Measurements from ENCODE around the gene TMEM132A. TPM values are rescaled to one million over a fixed set of nuclear protein-coding genes. Genes with fewer than 3 reads are reported as not detected.

TMEM132A gene
- total and polyA plus RNA-seq, 9 of the 15 experiments (the other 6 are each of a cell fraction or from before 2014, with no cell fraction given): 0.04 to 1.1 (median 0.18) TPM; not detected in 4

- peak; percentile 15 to 22 (median 19); a peak in 1 of 6 replicates for TF ChIP-seq CTCF (IDR thresholded peaks at IDR 0.05 in 2 of 3, conservative IDR thresholded peaks at IDR 0.05 in 1 of 3; ENCODE audit: insufficient read depth in 2 of 3, low read depth in 1 of 3, low read length in 3 of 3)
- peak; percentile 84 for TF ChIP-seq HNRNPLL (IDR thresholded peaks at IDR 0.05; ENCODE audit: low read depth, low read length, poor library complexity, severe bottlenecking)
- TF ChIP-seq FOSL1 (tag; conservative IDR thresholded peaks at IDR 0.05): peak; percentile 57; the same call in 1 of the 2 replicates
- TF ChIP-seq KAT7 (CRISPR knock-in tag; IDR thresholded peaks at IDR 0.05; ENCODE audit: borderline replicate concordance): 0 out of 2 replicates have a peak, but pooled peaks have one; percentile 57
These were observed 8.9 kb upstream of the TMEM132A start (continued) for GRCh38 chr11:60915248-60915914.

- Histone ChIP-seq H3K9me1 (ENCODE audit: control insufficient read depth, insufficient read depth, low read length) (no peaks in the 10 kb centered on the region), H3K27me3 (ENCODE audit: control insufficient read depth in 2 of 2, insufficient read depth in 2 of 2, low read length in 2 of 2) (no peaks in the 10 kb centered on the region), H3K4me2 (ENCODE audit: insufficient read depth, low read length) (no peak overlapping the region), H3K27ac (ENCODE audit: extremely low read depth, low read depth, low read length) (no peak overlapping the region), H3K4me1 (replicated peaks in 1 of 2; ENCODE audit: control insufficient read depth in 2 of 2, insufficient read depth in 2 of 2, low read length in 2 of 2) (peaks cover 17 to 29% of the 10 kb centered on the region in 2 experiments; a peak in 4 of 5 replicates), H3K4me3 (no peak overlapping the region), H4K20me1 (replicated peaks; ENCODE audit: control insufficient read depth, insufficient read depth, low read length) (peaks cover 5% of the 10 kb centered on the region; the same call in 1 of the 2 replicates), H2AFZ (ENCODE audit: low read depth, low read length) (no peak overlapping the region), H3K9ac (ENCODE audit: insufficient read depth in 1 of 2, low read depth in 2 of 2, low read length in 2 of 2) (peak overlapping the region in 1 of 2 experiments; percentile 39; a peak in 1 of 4 replicates), H3K79me2 (ENCODE audit: control insufficient read depth, insufficient read depth, low read length) (peaks cover 54% of the 10 kb centered on the region), H3K36me3 (ENCODE audit: control insufficient read depth, insufficient read depth, low read length) (peaks cover 45% of the 10 kb centered on the region), H3K9me3 (replicated peaks; ENCODE audit: control insufficient read depth, insufficient read depth, low read depth, low read length) (no peaks in the 10 kb centered on the region)
- 83% methylated on average over 2 of the region's 3 CpGs for WGBS (ENCODE audit: insufficient coverage, low coverage, missing lambda C conversion rate)
- intact Hi-C loops (cut with micrococcal nuclease): no loop called here
- FAIRE-seq: no peak
- no peak for ATAC-seq
- POLR2A ChIA-PET: interaction anchor here (0.6 to 2.3 kb wide), 3 partner anchors 11 to 1147 kb away, joined by 3 to 14 read pairs (median 4); partner anchors contain the start of gene PRPF19
- BruUV-seq (replicated peaks): no TSS peak
- CTCF ChIA-PET (ENCODE audit: low intra/inter-chr PET ratio): no interaction called here
- in situ Hi-C loops (cut with MboI): no loop called here
- no peak for DNase-seq (ENCODE audit: extremely low read depth in 1 of 4, low spot score in 3 of 4)
- TF ChIP-seq SRSF1 (IDR thresholded peaks at IDR 0.05; ENCODE audit: low read depth, low read length) (no peak), SMAD1 (IDR thresholded peaks at IDR 0.05; ENCODE audit: low read depth, low read length, partially characterized antibody) (no peak), ZEB2 (IDR thresholded peaks at IDR 0.05) (no peak), MAX (CRISPR knock-in tag; IDR thresholded peaks at IDR 0.05) (no peak), ESRRB (CRISPR knock-in tag; IDR thresholded peaks at IDR 0.05; ENCODE audit: borderline replicate concordance) (no peak), KAT8 (IDR thresholded peaks at IDR 0.05; ENCODE audit: low read depth) (no peak), XRCC5 (IDR thresholded peaks at IDR 0.05; ENCODE audit: low read depth, low read length) (no peak)
- TF ChIP-seq, protein P1, sequence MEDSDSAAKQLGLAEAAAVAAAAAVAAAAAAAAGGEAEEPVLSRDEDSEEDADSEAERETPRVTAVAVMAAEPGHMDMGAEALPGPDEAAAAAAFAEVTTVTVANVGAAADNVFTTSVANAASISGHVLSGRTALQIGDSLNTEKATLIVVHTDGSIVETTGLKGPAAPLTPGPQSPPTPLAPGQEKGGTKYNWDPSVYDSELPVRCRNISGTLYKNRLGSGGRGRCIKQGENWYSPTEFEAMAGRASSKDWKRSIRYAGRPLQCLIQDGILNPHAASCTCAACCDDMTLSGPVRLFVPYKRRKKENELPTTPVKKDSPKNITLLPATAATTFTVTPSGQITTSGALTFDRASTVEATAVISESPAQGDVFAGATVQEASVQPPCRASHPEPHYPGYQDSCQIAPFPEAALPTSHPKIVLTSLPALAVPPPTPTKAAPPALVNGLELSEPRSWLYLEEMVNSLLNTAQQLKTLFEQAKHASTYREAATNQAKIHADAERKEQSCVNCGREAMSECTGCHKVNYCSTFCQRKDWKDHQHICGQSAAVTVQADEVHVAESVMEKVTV (CRISPR knock-in tag; IDR thresholded peaks at IDR 0.05): no peak
These were observed 7.5 kb upstream of the TMEM132A start for GRCh38 chr11:60916669-60917206.
